AG09309 (cell line): ENCODE measurements around the gene TDRD9.

ENCODE experiments used
- DNase-seq: peaks from one replicate; pipeline ENCODE4 v3.0.0-alpha.2; 2010; ENCODE audit warnings: low read depth
- H3K4me3 ChIP-seq: 2 replicates; pipeline ENCODE4 v1.5.1; 2011; ENCODE audit warnings: mild to moderate bottlenecking, low read depth, low read length, moderate library complexity; ENCODE audit not compliant: control insufficient read depth
- TF ChIP-seq, protein P1 (sequence below): IDR thresholded peaks from 2 replicates; pipeline ENCODE4 v1.5.1; 2011; ENCODE audit warnings: mild to moderate bottlenecking, low read depth, low read length, inconsistent platforms; ENCODE audit not compliant: insufficient read depth, control insufficient read depth; ENCODE audit errors: missing control alignments

TDRD9 gene

DNA sequence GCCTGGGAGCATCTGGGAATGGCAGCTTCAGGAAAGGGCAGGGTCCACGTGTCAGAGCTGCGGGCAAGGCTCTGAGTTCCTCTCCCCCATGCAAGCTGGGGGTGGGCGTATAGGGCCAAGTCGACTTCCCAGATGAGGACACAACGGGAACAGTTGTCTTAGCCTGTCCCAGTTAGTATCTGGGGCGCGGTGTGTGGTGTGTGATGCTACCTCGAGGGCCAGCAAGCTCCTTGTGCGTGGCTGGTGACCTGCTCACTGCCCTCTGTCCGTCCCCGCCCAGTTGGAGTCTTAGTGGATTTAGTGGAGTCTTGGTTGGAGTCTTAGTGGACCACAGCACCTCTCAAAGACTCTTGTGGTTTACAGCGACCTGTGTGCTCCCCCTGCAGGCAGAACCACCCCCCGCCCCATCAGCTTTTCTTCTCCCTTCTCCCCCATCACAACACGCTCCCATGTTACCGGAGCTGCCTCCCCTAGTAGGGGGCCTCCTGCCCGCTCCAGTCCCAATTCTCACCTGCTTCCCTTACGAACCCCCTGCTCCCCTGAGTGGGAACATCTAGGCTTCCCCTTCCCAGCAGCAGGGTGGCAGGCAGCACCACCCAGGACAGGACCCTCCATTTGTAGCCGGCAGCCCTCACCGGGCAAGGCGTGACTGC is 165.9 kb downstream of the TDRD9 start:
- TF ChIP-seq, protein P1, sequence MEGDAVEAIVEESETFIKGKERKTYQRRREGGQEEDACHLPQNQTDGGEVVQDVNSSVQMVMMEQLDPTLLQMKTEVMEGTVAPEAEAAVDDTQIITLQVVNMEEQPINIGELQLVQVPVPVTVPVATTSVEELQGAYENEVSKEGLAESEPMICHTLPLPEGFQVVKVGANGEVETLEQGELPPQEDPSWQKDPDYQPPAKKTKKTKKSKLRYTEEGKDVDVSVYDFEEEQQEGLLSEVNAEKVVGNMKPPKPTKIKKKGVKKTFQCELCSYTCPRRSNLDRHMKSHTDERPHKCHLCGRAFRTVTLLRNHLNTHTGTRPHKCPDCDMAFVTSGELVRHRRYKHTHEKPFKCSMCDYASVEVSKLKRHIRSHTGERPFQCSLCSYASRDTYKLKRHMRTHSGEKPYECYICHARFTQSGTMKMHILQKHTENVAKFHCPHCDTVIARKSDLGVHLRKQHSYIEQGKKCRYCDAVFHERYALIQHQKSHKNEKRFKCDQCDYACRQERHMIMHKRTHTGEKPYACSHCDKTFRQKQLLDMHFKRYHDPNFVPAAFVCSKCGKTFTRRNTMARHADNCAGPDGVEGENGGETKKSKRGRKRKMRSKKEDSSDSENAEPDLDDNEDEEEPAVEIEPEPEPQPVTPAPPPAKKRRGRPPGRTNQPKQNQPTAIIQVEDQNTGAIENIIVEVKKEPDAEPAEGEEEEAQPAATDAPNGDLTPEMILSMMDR: no peak
- DNase-seq: no peak
- no peak overlapping the region for H3K4me3 ChIP-seq

DNA sequence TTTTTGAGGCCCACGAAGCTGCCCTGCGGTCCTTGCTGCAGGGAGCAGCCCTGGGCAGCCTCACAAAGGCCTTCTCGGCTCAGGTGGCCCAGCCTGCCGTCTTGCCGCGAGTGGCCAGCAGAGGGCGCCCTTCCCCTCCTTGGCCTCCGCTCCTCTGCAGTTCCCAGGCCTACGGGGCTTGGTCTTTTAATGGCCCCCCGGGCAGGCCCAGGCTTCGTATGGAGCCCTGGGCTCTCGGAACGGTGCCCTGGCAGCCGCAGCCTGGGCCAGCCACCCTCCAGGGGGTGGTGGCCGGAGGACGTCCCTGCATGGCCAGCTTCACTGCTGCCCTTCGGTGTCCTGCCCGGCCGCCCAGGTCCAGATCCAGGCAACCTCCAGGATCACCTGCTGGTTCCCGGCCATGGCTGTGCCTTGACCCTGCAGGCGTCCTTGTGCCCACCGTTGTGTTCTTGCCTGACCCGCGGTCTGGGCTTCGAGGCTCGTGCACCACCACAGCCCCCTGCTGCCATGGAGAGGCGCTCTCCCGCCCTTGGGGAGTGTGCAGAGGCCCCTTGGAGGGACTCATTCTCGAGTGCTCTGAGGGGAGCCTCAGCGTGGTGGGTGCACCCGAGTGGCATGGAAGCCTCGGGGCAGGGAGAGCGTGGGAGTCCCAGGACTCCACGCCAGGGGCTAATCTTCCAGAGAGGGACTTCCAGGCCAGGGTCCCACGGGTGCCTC is 166.6 kb downstream of the TDRD9 start:
- DNase-seq: no peak
- TF ChIP-seq, protein P1: peak; percentile 85
- no peak overlapping the region for H3K4me3 ChIP-seq

DNA sequence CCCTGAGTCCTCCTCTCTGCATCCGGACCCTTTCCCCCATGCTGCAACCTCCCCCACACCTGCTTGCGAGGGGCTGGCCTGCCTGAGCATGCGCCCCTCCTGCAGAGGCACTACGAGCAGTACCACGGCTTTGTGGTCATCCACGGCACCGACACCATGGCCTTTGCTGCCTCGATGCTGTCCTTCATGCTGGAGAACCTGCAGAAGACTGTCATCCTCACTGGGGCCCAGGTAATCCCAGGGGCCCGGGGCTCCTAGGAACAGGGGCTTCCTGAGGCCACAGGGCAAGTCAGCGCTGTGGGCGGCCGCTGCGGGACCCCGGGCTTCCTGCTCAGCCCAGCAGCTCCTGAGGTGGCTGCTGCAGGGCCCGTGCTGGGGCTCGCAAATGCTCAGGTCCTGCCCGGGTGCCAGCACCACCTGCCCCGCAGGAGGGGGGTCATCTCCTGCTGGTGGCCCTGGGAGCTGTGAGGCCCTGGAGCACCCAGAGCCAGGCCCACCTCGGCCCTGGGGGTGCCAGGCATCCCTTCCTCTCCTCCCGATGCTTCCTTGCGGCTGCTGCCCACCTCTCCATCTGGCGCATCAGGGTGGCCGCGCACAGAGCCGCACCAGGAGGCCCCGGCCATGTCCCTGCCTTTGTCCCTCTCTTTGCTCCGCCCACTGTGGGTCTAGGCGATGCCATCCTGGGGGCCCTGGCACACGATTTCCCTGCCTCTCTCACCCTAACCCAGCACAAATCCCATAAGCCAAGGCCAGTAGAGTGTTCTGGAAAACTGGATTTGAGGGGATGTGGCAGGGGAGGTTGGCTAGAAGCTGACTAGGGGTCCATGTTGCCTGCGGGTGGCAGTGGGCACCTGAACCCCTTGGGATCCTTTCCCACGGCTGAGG is 167.4 kb downstream of the TDRD9 start:
- DNase-seq: no peak
- TF ChIP-seq, protein P1: no peak
- H3K4me3 ChIP-seq: no peak overlapping the region

DNA sequence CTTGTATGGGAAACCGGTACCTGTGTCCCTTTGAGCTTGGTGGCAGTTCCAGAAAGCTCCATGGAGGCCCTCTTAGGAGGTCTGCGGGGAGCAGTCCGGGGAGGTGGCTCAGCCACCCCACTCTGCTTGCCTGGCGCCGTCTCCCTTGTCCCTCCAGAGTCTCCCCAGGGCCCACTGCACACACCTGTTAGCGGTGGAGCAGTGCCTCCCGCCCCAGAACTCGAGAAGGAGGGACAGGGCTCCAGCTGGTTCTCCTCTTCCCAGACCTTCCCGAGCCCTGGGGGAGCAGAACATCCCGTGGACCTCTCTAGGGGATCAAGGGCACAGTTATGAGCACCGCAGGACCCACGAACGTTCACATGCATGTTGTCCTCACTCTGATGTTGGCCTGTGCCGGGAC is 168.1 kb downstream of the TDRD9 start:
- H3K4me3 ChIP-seq: no peak overlapping the region

DNA sequence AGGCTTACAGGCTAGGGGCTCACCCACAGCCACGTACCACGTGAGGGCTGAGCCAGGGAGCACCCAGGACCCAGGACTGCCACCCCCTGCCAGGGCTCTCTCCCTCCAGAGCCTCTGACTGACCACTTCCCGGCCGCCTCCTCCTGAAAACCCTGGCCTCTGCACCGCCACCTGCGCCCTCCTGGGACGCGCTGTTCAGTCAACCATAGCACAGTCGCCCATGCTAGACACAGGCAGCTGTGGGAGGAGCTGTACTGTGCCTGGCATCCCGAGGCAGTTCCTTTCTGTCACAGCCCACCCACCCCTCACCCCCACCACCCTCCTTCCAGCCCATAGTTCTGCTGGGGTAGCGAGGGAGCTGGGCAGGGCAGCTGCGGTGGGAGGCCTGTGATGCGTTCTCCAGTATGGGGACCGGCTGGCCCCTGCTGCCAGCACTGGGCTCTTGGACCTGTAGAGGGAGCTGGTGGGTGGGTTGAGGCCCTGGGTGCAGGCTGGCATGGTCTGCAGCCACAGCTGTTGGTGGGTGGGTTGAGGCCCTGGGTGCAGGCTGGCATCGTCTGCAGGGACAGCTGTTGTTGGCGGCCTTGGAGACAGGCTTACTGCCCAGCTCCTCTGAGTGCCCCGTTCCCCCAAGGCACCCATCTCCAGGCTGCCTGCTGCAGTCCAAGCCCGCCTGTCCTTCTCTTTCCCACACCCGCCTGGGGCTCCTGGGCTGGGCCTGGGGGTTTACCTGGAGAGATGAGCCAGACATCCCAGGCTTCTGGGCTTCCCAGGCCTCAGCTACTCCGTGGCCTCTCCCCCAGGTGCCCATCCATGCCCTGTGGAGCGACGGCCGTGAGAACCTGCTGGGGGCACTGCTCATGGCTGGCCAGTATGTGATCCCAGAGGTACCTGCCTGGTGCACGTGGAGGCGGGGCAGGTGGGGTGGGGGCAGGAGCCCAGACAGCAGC is 168.8 kb downstream of the TDRD9 start:
- TF ChIP-seq, protein P1: peak; percentile 18
- DNase-seq: no peak
- H3K4me3 ChIP-seq: no peak overlapping the region

More for the DNA sequence above, 168.1 kb downstream of the TDRD9 start:
- DNase-seq: no peak
- TF ChIP-seq, protein P1: no peak
